ENCODE measurements around the gene LGALS12. TPM values are rescaled to one million over a fixed set of nuclear protein-coding genes. Genes with fewer than 3 reads are reported as not detected.

Gene LGALS12
- total RNA-seq, 1 donor from 2014 or later = not detected

GRCh38 chr11:63494975-63495374 is 10.9 kb upstream of the LGALS12 start:
- Mint-ChIP-seq H3K27ac (ENCODE audit: unreplicated experiment) (no peak overlapping the region), H3K27me3 (ENCODE audit: low read depth) (peaks cover 33% of the 10 kb centered on the region), H3K36me3 (ENCODE audit: low read depth) (no peaks in the 10 kb centered on the region), H3K4me3 (no peak overlapping the region), H3K9me3 (peaks cover 7% of the 10 kb centered on the region), H3K4me1 (peaks cover 26% of the 10 kb centered on the region)
- no peak for DNase-seq (ENCODE audit: low read depth, low spot score)
- no peak for TF ChIP-seq CTCF (conservative IDR thresholded peaks at IDR 0.05)

- Mint-ChIP-seq H3K36me3 (ENCODE audit: low read depth) (peaks cover 5% of the 10 kb centered on the region), H3K27ac (ENCODE audit: unreplicated experiment) (no peak overlapping the region)
Observed at GRCh38 chr11:63499874-63500273, 6.0 kb upstream of the LGALS12 start.

GRCh38 chr11:63501236-63501635 is 4.6 kb upstream of the LGALS12 start:
- H3K4me3 Mint-ChIP-seq = no peak overlapping the region
- no peak for DNase-seq (ENCODE audit: low read depth, low spot score)
- no peaks in the 10 kb centered on the region for H3K4me1 Mint-ChIP-seq

More at GRCh38 chr11:63499874-63500273, 6.0 kb upstream of the LGALS12 start:
- DNase-seq (ENCODE audit: low read depth, low spot score) = no peak
- no peak for TF ChIP-seq CTCF (conservative IDR thresholded peaks at IDR 0.05)
- H3K27me3 Mint-ChIP-seq (ENCODE audit: low read depth) = peaks cover 9% of the 10 kb centered on the region
- peaks cover 14% of the 10 kb centered on the region for H3K9me3 Mint-ChIP-seq
- H3K4me3 Mint-ChIP-seq = no peak overlapping the region
- peaks cover 5% of the 10 kb centered on the region for H3K4me1 Mint-ChIP-seq

GRCh38 chr11:63502252-63502820 is 3.5 kb upstream of the LGALS12 start:
- no peak overlapping the region for H3K27ac Mint-ChIP-seq (ENCODE audit: unreplicated experiment)
- H3K36me3 Mint-ChIP-seq (ENCODE audit: low read depth) = peaks cover 5% of the 10 kb centered on the region
- H3K4me1 Mint-ChIP-seq = no peaks in the 10 kb centered on the region
- no peak for DNase-seq (ENCODE audit: low read depth, low spot score)
- H3K27me3 Mint-ChIP-seq (ENCODE audit: low read depth) = peaks cover 5% of the 10 kb centered on the region
- H3K4me3 Mint-ChIP-seq = no peak overlapping the region
- TF ChIP-seq CTCF (conservative IDR thresholded peaks at IDR 0.05) = no peak
- H3K9me3 Mint-ChIP-seq = peaks cover 14% of the 10 kb centered on the region

More at GRCh38 chr11:63501236-63501635, 4.6 kb upstream of the LGALS12 start:
- H3K27me3 Mint-ChIP-seq (ENCODE audit: low read depth) = peaks cover 9% of the 10 kb centered on the region
- peaks cover 14% of the 10 kb centered on the region for H3K9me3 Mint-ChIP-seq
- H3K27ac Mint-ChIP-seq (ENCODE audit: unreplicated experiment) = no peak overlapping the region
- no peak for TF ChIP-seq CTCF (conservative IDR thresholded peaks at IDR 0.05)
- H3K36me3 Mint-ChIP-seq (ENCODE audit: low read depth) = peaks cover 5% of the 10 kb centered on the region

- Mint-ChIP-seq H3K36me3 (ENCODE audit: low read depth) (peaks cover 5% of the 10 kb centered on the region), H3K27me3 (ENCODE audit: low read depth) (no peaks in the 10 kb centered on the region), H3K4me1 (no peaks in the 10 kb centered on the region), H3K9me3 (peaks cover 11% of the 10 kb centered on the region), H3K27ac (ENCODE audit: unreplicated experiment) (no peak overlapping the region), H3K4me3 (no peak overlapping the region)
- DNase-seq (ENCODE audit: low read depth, low spot score) = no peak
- TF ChIP-seq CTCF (conservative IDR thresholded peaks at IDR 0.05) = no peak
Observed at GRCh38 chr11:63503492-63503891, 2.4 kb upstream of the LGALS12 start.

Measured in neural crest cell (in vitro differentiated cells).